K562 (cell line): Measurements from ENCODE around the gene MDH2. TPM values are rescaled to one million over a fixed set of nuclear protein-coding genes. Genes with fewer than 3 reads are reported as not detected.
A peak's percentile ranks its signal among the peaks of the same experiment; 100 is the strongest.

Experiments
- ASH1L ChIP-seq: fragments of 450-650 bp; IDR thresholded peaks from 2 replicates; pipeline ENCODE4 v1.6.1; 2018; ENCODE audit warnings: borderline replicate concordance, mild to moderate bottlenecking, low read depth; ENCODE audit not compliant: partially characterized antibody
- BACH1 ChIP-seq: fragments of 200-800 bp; sonication (Bioruptor generic); IDR thresholded peaks from 2 replicates; pipeline ENCODE4 v1.6.1; 2016; ENCODE audit warnings: missing genetic modification characterization, missing compliant biosample characterization
- CC2D1A ChIP-seq: fragments of 450-650 bp; IDR thresholded peaks from 2 replicates; pipeline ENCODE4 v1.6.1; 2017; ENCODE audit warnings: mild to moderate bottlenecking
- EHMT2 ChIP-seq: fragments of 450-650 bp; IDR thresholded peaks from 2 replicates; pipeline ENCODE4 v1.6.1; 2018; ENCODE audit warnings: antibody characterized with exemption
- FOXA1 ChIP-seq: fragments of 450-650 bp; IDR thresholded peaks from 2 replicates; pipeline ENCODE4 v1.6.1; 2016; ENCODE audit warnings: mild to moderate bottlenecking, borderline replicate concordance
- GTF2A2 ChIP-seq: IDR thresholded peaks from 2 replicates; pipeline ENCODE4 v1.6.1; 2016; ENCODE audit warnings: mild to moderate bottlenecking, missing genetic modification characterization, missing compliant biosample characterization
- MEF2A ChIP-seq: IDR thresholded peaks from 2 replicates; pipeline ENCODE4 v1.6.1; 2011; ENCODE audit warnings: low read depth, mild to moderate bottlenecking, low read length, moderate library complexity; ENCODE audit not compliant: control insufficient read depth
- MYNN ChIP-seq, 2 experiments: sonication (generic); formaldehyde crosslinking in 1 of 2; IDR thresholded peaks; 2 replicates each; pipeline versions ENCODE4 v1.5.0 to v1.6.1; 2016 to 2020; ENCODE audit warnings: antibody characterized with exemption in 1 of 2, missing genetic modification reagents in 1 of 2
- NCOA6 ChIP-seq: fragments of 450-650 bp; IDR thresholded peaks from 2 replicates; pipeline ENCODE4 v1.6.1; 2017; ENCODE audit warnings: mild to moderate bottlenecking
- NFE2 ChIP-seq: IDR thresholded peaks from 2 replicates; pipeline ENCODE4 v1.6.1; 2014; ENCODE audit warnings: antibody characterized with exemption, low read depth
- RBBP5 ChIP-seq: fragments of 200-600 bp; sonication (generic); IDR thresholded peaks from 2 replicates; pipeline ENCODE4 v1.6.1; 2012; ENCODE audit warnings: borderline replicate concordance, mild to moderate bottlenecking, low read length, control low read depth, inconsistent platforms; ENCODE audit not compliant: insufficient read depth, poor library complexity, severe bottlenecking
- SREBF2 ChIP-seq: sonication (generic); formaldehyde crosslinking; IDR thresholded peaks from 2 replicates; pipeline ENCODE4 v1.4.0; 2020; ENCODE audit warnings: mild to moderate bottlenecking, missing genetic modification reagents
- TCFL5 ChIP-seq: fragments of 250-450 bp; sonication (Bioruptor Pico); conservative IDR thresholded peaks from 2 replicates; pipeline ENCODE4 v1.6.1; 2021; ENCODE audit warnings: mild to moderate bottlenecking, moderate library complexity, matching md5 sums
- TEAD4 ChIP-seq, 2 experiments: sonication (generic) in 1 of 2; formaldehyde crosslinking in 1 of 2; IDR thresholded peaks; 2 replicates each; pipeline versions ENCODE4 v1.6.1 to v1.8.0; 2012 to 2022; ENCODE audit warnings: borderline replicate concordance in 1 of 2, inconsistent platforms in 1 of 2, low read length in 1 of 2, mild to moderate bottlenecking in 1 of 2, missing genetic modification reagents in 1 of 2
- TGIF2 ChIP-seq: sonication (generic); formaldehyde crosslinking; IDR thresholded peaks from 2 replicates; pipeline ENCODE4 v1.8.1; 2022; ENCODE audit warnings: mild to moderate bottlenecking, missing genetic modification reagents, moderate library complexity
- TSC22D4 ChIP-seq: fragments of 450-650 bp; IDR thresholded peaks from 2 replicates; pipeline ENCODE4 v1.6.1; 2016; ENCODE audit warnings: missing genetic modification characterization, missing biosample characterization, control low read depth
- YY1 ChIP-seq, 3 experiments: IDR thresholded peaks; 2 replicates each; pipeline ENCODE4 v1.6.1; 2011; ENCODE audit warnings: low read length in 2 of 3, mild to moderate bottlenecking in 2 of 3, moderate library complexity in 2 of 3, borderline replicate concordance in 1 of 3, control low read depth in 1 of 3, low read depth in 1 of 3; ENCODE audit not compliant: insufficient read depth in 3 of 3, insufficient replicate concordance in 2 of 3, control insufficient read depth in 1 of 3, insufficient read length in 1 of 3; ENCODE audit errors: extremely low read depth in 1 of 3
- ZNF263 ChIP-seq: sonication (generic); formaldehyde crosslinking; IDR thresholded peaks from 2 replicates; pipeline ENCODE4 v1.8.0; 2022; ENCODE audit warnings: mild to moderate bottlenecking, missing genetic modification reagents, borderline replicate concordance
- ZNF316 ChIP-seq: fragments of 450-650 bp; IDR thresholded peaks from 2 replicates; pipeline ENCODE4 v1.6.1; 2016
- ZNF586 ChIP-seq: fragments of 450-650 bp; formaldehyde crosslinking; conservative IDR thresholded peaks from 2 replicates; pipeline ENCODE4 v1.4.0; 2020; ENCODE audit warnings: mild to moderate bottlenecking, moderate library complexity
- ZNF830 ChIP-seq: fragments of 250-450 bp; sonication (Bioruptor Pico); IDR thresholded peaks from 2 replicates; pipeline ENCODE4 v1.5.0; 2021; ENCODE audit warnings: mild to moderate bottlenecking
- polyA plus RNA-seq, 8 experiments: library from polyadenylated mRNA; depleted of rRNA in 4 of 8; stranded (reverse) in 5 of 8; unstranded in 3 of 8; fragments of >200 nt; fragmentation: Nextera tagmentation in 2 of 8; fragmentation: Illumina TruSeq in 1 of 8; extraction: Ambion mirVana in 2 of 8; extraction: Trizol in 1 of 8; gene quantifications; 2 replicates each; pipeline versions ENCODE4 v1.2.1 to v1.2.3, GENCODE V29; 2011 to 2014; ENCODE audit warnings: inconsistent platforms in 1 of 8, missing spikeins in 1 of 8
- total RNA-seq, 7 experiments: library from RNA; depleted of rRNA in 6 of 7; stranded (reverse); fragments of >200 nt in 6 of 7; fragmentation: Illumina TruSeq in 2 of 7; extraction: Trizol in 2 of 7; gene quantifications; 2 replicates each; pipeline versions ENCODE4 v1.2.1 to v1.2.3, GENCODE V29; 2011 to 2021; ENCODE audit warnings: low replicate concordance in 1 of 7
- TF ChIP-seq, protein P1 (sequence below): fragments of 250-450 bp; sonication (Bioruptor Pico); IDR thresholded peaks from 2 replicates; pipeline ENCODE4 v1.5.0; 2022; ENCODE audit warnings: mild to moderate bottlenecking
- TF ChIP-seq, protein P2 (sequence below): fragments of 450-650 bp; IDR thresholded peaks from 2 replicates; pipeline ENCODE4 v1.6.1; 2017; ENCODE audit warnings: mild to moderate bottlenecking, moderate library complexity
- TF ChIP-seq, protein P3 (sequence below): sonication (generic); formaldehyde crosslinking; IDR thresholded peaks from 2 replicates; pipeline ENCODE4 v1.4.0; 2020; ENCODE audit warnings: mild to moderate bottlenecking, missing genetic modification reagents

The MDH2 gene
- total and polyA plus RNA-seq, 9 of the 15 experiments (the other 6 are each of a cell fraction or from before 2014, with no cell fraction given), result 106 to 701 (median 242) TPM

DNA sequence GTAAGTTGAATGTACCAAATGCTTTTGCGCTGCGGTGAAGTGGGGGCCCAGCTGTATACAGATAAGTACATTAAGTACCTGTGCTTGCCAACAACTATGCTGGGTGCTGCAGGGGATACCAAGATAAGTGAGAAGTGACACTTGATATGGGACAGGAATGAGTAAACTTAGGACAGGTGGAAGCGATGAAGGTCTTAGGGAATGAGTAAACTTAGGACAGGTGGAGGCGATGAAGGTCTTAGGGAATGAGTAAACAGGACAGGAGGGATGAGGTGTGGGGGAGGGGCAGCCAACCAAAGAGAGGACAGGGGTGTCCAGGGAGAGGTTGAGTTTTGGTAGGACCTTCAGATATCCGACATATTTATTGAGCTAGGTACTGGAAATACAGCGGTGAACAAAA lies 1.4 kb downstream of the MDH2 start (continued):
- TF ChIP-seq, protein P1, sequence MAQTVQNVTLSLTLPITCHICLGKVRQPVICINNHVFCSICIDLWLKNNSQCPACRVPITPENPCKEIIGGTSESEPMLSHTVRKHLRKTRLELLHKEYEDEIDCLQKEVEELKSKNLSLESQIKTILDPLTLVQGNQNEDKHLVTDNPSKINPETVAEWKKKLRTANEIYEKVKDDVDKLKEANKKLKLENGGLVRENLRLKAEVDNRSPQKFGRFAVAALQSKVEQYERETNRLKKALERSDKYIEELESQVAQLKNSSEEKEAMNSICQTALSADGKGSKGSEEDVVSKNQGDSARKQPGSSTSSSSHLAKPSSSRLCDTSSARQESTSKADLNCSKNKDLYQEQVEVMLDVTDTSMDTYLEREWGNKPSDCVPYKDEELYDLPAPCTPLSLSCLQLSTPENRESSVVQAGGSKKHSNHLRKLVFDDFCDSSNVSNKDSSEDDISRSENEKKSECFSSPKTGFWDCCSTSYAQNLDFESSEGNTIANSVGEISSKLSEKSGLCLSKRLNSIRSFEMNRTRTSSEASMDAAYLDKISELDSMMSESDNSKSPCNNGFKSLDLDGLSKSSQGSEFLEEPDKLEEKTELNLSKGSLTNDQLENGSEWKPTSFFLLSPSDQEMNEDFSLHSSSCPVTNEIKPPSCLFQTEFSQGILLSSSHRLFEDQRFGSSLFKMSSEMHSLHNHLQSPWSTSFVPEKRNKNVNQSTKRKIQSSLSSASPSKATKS, result no peak
- TF ChIP-seq TEAD4 (IDR thresholded peaks at IDR 0.05; ENCODE audit: low read length) (peak; percentile 46), TEAD4 (CRISPR knock-in tag; IDR thresholded peaks at IDR 0.05; ENCODE audit: borderline replicate concordance) (no peak), ZNF586 (CRISPR knock-in tag) (no peak), ZNF316 (no peak), MEF2A (no peak), NCOA6 (no peak), NFE2 (no peak), ASH1L (no peak), MYNN (IDR thresholded peaks at IDR 0.05) (no peak), MYNN (CRISPR knock-in tag; IDR thresholded peaks at IDR 0.05) (no peak), ZNF263 (CRISPR knock-in tag) (no peak), BACH1 (tag) (no peak), TCFL5 (CRISPR knock-in tag) (no peak), CC2D1A (0 out of 2 replicates have a peak, but pooled peaks have one; percentile 22), EHMT2 (peak; percentile 13; the same call in 1 of the 2 replicates), ZNF830 (CRISPR knock-in tag) (no peak), TSC22D4 (no peak), SREBF2 (CRISPR knock-in tag) (no peak), RBBP5 (no peak), YY1 (IDR thresholded peaks at IDR 0.05; ENCODE audit: borderline replicate concordance in 1 of 3, control insufficient read depth in 1 of 3, extremely low read depth in 1 of 3, insufficient read depth in 3 of 3, insufficient read length in 1 of 3, insufficient replicate concordance in 2 of 3, low read depth in 1 of 3, low read length in 2 of 3) (no peak), FOXA1 (no peak), TGIF2 (CRISPR knock-in tag) (no peak), GTF2A2 (no peak)
- TF ChIP-seq, protein P2, sequence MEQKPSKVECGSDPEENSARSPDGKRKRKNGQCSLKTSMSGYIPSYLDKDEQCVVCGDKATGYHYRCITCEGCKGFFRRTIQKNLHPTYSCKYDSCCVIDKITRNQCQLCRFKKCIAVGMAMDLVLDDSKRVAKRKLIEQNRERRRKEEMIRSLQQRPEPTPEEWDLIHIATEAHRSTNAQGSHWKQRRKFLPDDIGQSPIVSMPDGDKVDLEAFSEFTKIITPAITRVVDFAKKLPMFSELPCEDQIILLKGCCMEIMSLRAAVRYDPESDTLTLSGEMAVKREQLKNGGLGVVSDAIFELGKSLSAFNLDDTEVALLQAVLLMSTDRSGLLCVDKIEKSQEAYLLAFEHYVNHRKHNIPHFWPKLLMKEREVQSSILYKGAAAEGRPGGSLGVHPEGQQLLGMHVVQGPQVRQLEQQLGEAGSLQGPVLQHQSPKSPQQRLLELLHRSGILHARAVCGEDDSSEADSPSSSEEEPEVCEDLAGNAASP, result no peak
- TF ChIP-seq, protein P3, sequence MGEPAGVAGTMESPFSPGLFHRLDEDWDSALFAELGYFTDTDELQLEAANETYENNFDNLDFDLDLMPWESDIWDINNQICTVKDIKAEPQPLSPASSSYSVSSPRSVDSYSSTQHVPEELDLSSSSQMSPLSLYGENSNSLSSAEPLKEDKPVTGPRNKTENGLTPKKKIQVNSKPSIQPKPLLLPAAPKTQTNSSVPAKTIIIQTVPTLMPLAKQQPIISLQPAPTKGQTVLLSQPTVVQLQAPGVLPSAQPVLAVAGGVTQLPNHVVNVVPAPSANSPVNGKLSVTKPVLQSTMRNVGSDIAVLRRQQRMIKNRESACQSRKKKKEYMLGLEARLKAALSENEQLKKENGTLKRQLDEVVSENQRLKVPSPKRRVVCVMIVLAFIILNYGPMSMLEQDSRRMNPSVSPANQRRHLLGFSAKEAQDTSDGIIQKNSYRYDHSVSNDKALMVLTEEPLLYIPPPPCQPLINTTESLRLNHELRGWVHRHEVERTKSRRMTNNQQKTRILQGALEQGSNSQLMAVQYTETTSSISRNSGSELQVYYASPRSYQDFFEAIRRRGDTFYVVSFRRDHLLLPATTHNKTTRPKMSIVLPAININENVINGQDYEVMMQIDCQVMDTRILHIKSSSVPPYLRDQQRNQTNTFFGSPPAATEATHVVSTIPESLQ (CRISPR knock-in tag), result no peak
